RWPE2 (cell line): Measurements from ENCODE around the gene CCDC169.
"Not testable (repeated sequence)": the region's sequence is repeated elsewhere in the genome, so short reads cannot be mapped to it uniquely, and the experiment has no call there.

ENCODE experiments used
- ATAC-seq: fragments of 200-7000 bp; cut with Tn5 transposase; 3 replicates; pipeline ENCODE4 v1.9.1; 2021; ENCODE audit warnings: low read depth
- DNase-seq: peaks from one replicate; pipeline ENCODE4 v3.0.0-alpha.2; 2020; ENCODE audit warnings: low spot score
- H3K27ac ChIP-seq: fragments of 450-650 bp; 2 replicates; pipeline ENCODE4 v1.5.1; 2017; ENCODE audit warnings: mild to moderate bottlenecking; ENCODE audit not compliant: poor library complexity, severe bottlenecking
- H3K27me3 ChIP-seq: fragments of 250-450 bp; sonication (Bioruptor Pico); 2 replicates; pipeline ENCODE4 v1.5.1; 2021; ENCODE audit warnings: mild to moderate bottlenecking, moderate library complexity; ENCODE audit not compliant: insufficient read depth, poor library complexity, severe bottlenecking
- H3K36me3 ChIP-seq: fragments of 250-450 bp; sonication (Bioruptor Pico); 2 replicates; pipeline ENCODE4 v1.5.1; 2020; ENCODE audit warnings: low read depth, mild to moderate bottlenecking, moderate library complexity
- H3K4me1 ChIP-seq: fragments of 250-450 bp; sonication (Bioruptor Pico); 2 replicates; pipeline ENCODE4 v1.5.1; 2021; ENCODE audit warnings: mild to moderate bottlenecking, moderate library complexity; ENCODE audit not compliant: insufficient read depth, poor library complexity, severe bottlenecking
- H3K4me3 ChIP-seq: fragments of 250-450 bp; sonication (Bioruptor Pico); 2 replicates; pipeline ENCODE4 v1.5.1; 2021; ENCODE audit warnings: mild to moderate bottlenecking, moderate library complexity; ENCODE audit not compliant: severe bottlenecking
- H3K9me3 ChIP-seq: fragments of 250-450 bp; sonication (Bioruptor Pico); 2 replicates; pipeline ENCODE4 v1.5.1; 2021; ENCODE audit warnings: mild to moderate bottlenecking, moderate library complexity; ENCODE audit not compliant: severe bottlenecking
- CTCF ChIP-seq: fragments of 450-650 bp; IDR thresholded peaks from one replicate; pipeline ENCODE4 v1.5.1; 2017; ENCODE audit warnings: mild to moderate bottlenecking, moderate library complexity; ENCODE audit not compliant: poor library complexity, severe bottlenecking

Gene CCDC169

GRCh38 chr13:36313047-36313969 is 15.7 kb upstream of the CCDC169 start:
- DNase-seq = no peak
- Histone ChIP-seq H3K36me3 (peaks cover 53% of the 10 kb centered on the region), H3K4me1 (no peaks in the 10 kb centered on the region), H3K9me3 (no peaks in the 10 kb centered on the region), H3K4me3 (no peak overlapping the region), H3K27ac (no peak overlapping the region), H3K27me3 (no peaks in the 10 kb centered on the region)
- TF ChIP-seq CTCF = no peak
- ATAC-seq = no peak

- no peaks in the 10 kb centered on the region for H3K9me3 ChIP-seq
- no peaks in the 10 kb centered on the region for H3K4me1 ChIP-seq
- H3K4me3 ChIP-seq = no peak overlapping the region
- no peak for TF ChIP-seq CTCF
- no peak for DNase-seq
- peaks cover 64% of the 10 kb centered on the region for H3K36me3 ChIP-seq
- no peaks in the 10 kb centered on the region for H3K27me3 ChIP-seq
- H3K27ac ChIP-seq = no peak overlapping the region
- ATAC-seq = no peak
Observed at GRCh38 chr13:36310417-36311108, 12.9 kb upstream of the CCDC169 start.

GRCh38 chr13:36302289-36302688 is 4.7 kb upstream of the CCDC169 start:
- H3K36me3 ChIP-seq = peaks cover 27% of the 10 kb centered on the region
- TF ChIP-seq CTCF = no peak
- H3K4me1 ChIP-seq = no peaks in the 10 kb centered on the region
- no peaks in the 10 kb centered on the region for H3K27me3 ChIP-seq
- no peak overlapping the region for H3K4me3 ChIP-seq
- no peaks in the 10 kb centered on the region for H3K9me3 ChIP-seq
- no peak overlapping the region for H3K27ac ChIP-seq
- DNase-seq = no peak
- ATAC-seq = no peak

GRCh38 chr13:36299469-36299868 is 1.9 kb upstream of the CCDC169 start:
- H3K4me1 ChIP-seq, ATAC-seq, H3K9me3 ChIP-seq, H3K27ac ChIP-seq, H3K4me3 ChIP-seq, H3K27me3 ChIP-seq, DNase-seq: not testable (repeated sequence)
- H3K36me3 ChIP-seq = peaks cover 17% of the 10 kb centered on the region

GRCh38 chr13:36298535-36299068 is 988 bp upstream of the CCDC169 start:
- ATAC-seq = no peak
- Histone ChIP-seq H3K36me3 (peaks cover 8% of the 10 kb centered on the region; the same call in 1 of the 2 replicates), H3K27ac (no peak overlapping the region), H3K4me1 (no peaks in the 10 kb centered on the region), H3K27me3 (no peaks in the 10 kb centered on the region), H3K4me3 (no peak overlapping the region), H3K9me3 (no peaks in the 10 kb centered on the region)
- no peak for DNase-seq
- no peak for TF ChIP-seq CTCF
